K562 (cell line): ENCODE measurements around the gene YEATS2. TPM values are rescaled to one million over a fixed set of nuclear protein-coding genes. Genes with fewer than 3 reads are reported as not detected.

Experiments
- ADNP ChIP-seq: fragments of 200-800 bp; sonication (Bioruptor generic); IDR thresholded peaks from 2 replicates; pipeline ENCODE4 v1.6.1; 2016; ENCODE audit warnings: missing genetic modification characterization, missing compliant biosample characterization
- ASH1L ChIP-seq: fragments of 450-650 bp; IDR thresholded peaks from 2 replicates; pipeline ENCODE4 v1.6.1; 2018; ENCODE audit warnings: borderline replicate concordance, mild to moderate bottlenecking, low read depth; ENCODE audit not compliant: partially characterized antibody
- BRCA1 ChIP-seq, 2 experiments: fragments of 450-650 bp in 1 of 2; sonication (generic) in 1 of 2; formaldehyde crosslinking in 1 of 2; IDR thresholded peaks; 2 replicates each; pipeline versions ENCODE4 v1.5.0 to v1.6.1; 2017 to 2020; ENCODE audit warnings: mild to moderate bottlenecking in 1 of 2, missing genetic modification reagents in 1 of 2
- BRD4 ChIP-seq: fragments of 200-600 bp; sonication (generic); IDR thresholded peaks from 2 replicates; pipeline ENCODE4 v1.6.1; 2017; ENCODE audit warnings: inconsistent platforms
- CREB5 ChIP-seq: fragments of 250-450 bp; sonication (Bioruptor Pico); IDR thresholded peaks from 2 replicates; pipeline ENCODE4 v1.5.0; 2020; ENCODE audit warnings: mild to moderate bottlenecking
- KDM4B ChIP-seq, 2 experiments: fragments of 450-650 bp in 1 of 2; sonication (generic) in 1 of 2; IDR thresholded peaks; 2 replicates each; pipeline ENCODE4 v1.6.1; 2016 to 2017; ENCODE audit warnings: borderline replicate concordance in 2 of 2, antibody characterized with exemption in 1 of 2, low read depth in 1 of 2, mild to moderate bottlenecking in 1 of 2
- MTA1 ChIP-seq: fragments of 450-650 bp; IDR thresholded peaks from 2 replicates; pipeline ENCODE4 v1.6.1; 2017; ENCODE audit warnings: borderline replicate concordance
- MTA3 ChIP-seq: fragments of 450-650 bp; formaldehyde crosslinking; IDR thresholded peaks from 2 replicates; pipeline ENCODE4 v1.6.1; 2017; ENCODE audit warnings: mild to moderate bottlenecking, borderline replicate concordance
- RERE ChIP-seq: sonication (generic); formaldehyde crosslinking; IDR thresholded peaks from 2 replicates; pipeline ENCODE4 v1.8.0; 2023; ENCODE audit warnings: missing genetic modification reagents, mild to moderate bottlenecking, borderline replicate concordance
- RNF219 ChIP-seq: fragments of 250-450 bp; sonication (Bioruptor Pico); IDR thresholded peaks from 2 replicates; pipeline ENCODE4 v1.5.0; 2022; ENCODE audit warnings: mild to moderate bottlenecking
- TFAM ChIP-seq: fragments of 250-450 bp; sonication (Bioruptor Pico); conservative IDR thresholded peaks from 2 replicates; pipeline ENCODE4 v1.5.0; 2021; ENCODE audit warnings: mild to moderate bottlenecking, moderate library complexity
- ZBED1 ChIP-seq: IDR thresholded peaks from 2 replicates; pipeline ENCODE4 v1.6.1; 2014
- ZNF77 ChIP-seq: fragments of 250-450 bp; sonication (Bioruptor Pico); IDR thresholded peaks from 2 replicates; pipeline ENCODE4 v1.5.0; 2020
- ZNF785 ChIP-seq: fragments of 250-450 bp; sonication (Bioruptor Pico); IDR thresholded peaks from 2 replicates; pipeline ENCODE4 v1.4.0; 2020; ENCODE audit warnings: mild to moderate bottlenecking
- polyA plus RNA-seq, 8 experiments: library from polyadenylated mRNA; depleted of rRNA in 4 of 8; stranded (reverse) in 5 of 8; unstranded in 3 of 8; fragments of >200 nt; fragmentation: Nextera tagmentation in 2 of 8; fragmentation: Illumina TruSeq in 1 of 8; extraction: Ambion mirVana in 2 of 8; extraction: Trizol in 1 of 8; gene quantifications; 2 replicates each; pipeline versions ENCODE4 v1.2.1 to v1.2.3, GENCODE V29; 2011 to 2014; ENCODE audit warnings: inconsistent platforms in 1 of 8, missing spikeins in 1 of 8
- total RNA-seq, 7 experiments: library from RNA; depleted of rRNA in 6 of 7; stranded (reverse); fragments of >200 nt in 6 of 7; fragmentation: Illumina TruSeq in 2 of 7; extraction: Trizol in 2 of 7; gene quantifications; 2 replicates each; pipeline versions ENCODE4 v1.2.1 to v1.2.3, GENCODE V29; 2011 to 2021; ENCODE audit warnings: low replicate concordance in 1 of 7

YEATS2 gene
- total and polyA plus RNA-seq, 9 of the 15 experiments (the other 6 are each of a cell fraction or from before 2014, with no cell fraction given) = 1.8 to 35.2 (median 19.0) TPM

- no peak for TF ChIP-seq RERE (CRISPR knock-in tag)
- TF ChIP-seq ASH1L = no peak
- no peak for TF ChIP-seq ZNF785 (CRISPR knock-in tag)
- no peak for TF ChIP-seq BRCA1 (IDR thresholded peaks at IDR 0.05)
- no peak for TF ChIP-seq BRCA1 (CRISPR knock-in tag; IDR thresholded peaks at IDR 0.05)
- TF ChIP-seq ZBED1 = no peak
- no peak for TF ChIP-seq RNF219
- no peak for TF ChIP-seq KDM4B (IDR thresholded peaks at IDR 0.05; ENCODE audit: borderline replicate concordance in 2 of 2, low read depth in 1 of 2)
- TF ChIP-seq TFAM (CRISPR knock-in tag) = no peak
- no peak for TF ChIP-seq ZNF77 (CRISPR knock-in tag)
- no peak for TF ChIP-seq BRD4
- no peak for TF ChIP-seq MTA1
- TF ChIP-seq CREB5 = no peak
- no peak for TF ChIP-seq MTA3
- TF ChIP-seq ADNP (tag) = no peak
Measured at GRCh38 chr3:183818706-183819624, 121.4 kb downstream of the YEATS2 start (continued).
